ENCODE measurements around the gene FANCI.

The FANCI gene

DNA sequence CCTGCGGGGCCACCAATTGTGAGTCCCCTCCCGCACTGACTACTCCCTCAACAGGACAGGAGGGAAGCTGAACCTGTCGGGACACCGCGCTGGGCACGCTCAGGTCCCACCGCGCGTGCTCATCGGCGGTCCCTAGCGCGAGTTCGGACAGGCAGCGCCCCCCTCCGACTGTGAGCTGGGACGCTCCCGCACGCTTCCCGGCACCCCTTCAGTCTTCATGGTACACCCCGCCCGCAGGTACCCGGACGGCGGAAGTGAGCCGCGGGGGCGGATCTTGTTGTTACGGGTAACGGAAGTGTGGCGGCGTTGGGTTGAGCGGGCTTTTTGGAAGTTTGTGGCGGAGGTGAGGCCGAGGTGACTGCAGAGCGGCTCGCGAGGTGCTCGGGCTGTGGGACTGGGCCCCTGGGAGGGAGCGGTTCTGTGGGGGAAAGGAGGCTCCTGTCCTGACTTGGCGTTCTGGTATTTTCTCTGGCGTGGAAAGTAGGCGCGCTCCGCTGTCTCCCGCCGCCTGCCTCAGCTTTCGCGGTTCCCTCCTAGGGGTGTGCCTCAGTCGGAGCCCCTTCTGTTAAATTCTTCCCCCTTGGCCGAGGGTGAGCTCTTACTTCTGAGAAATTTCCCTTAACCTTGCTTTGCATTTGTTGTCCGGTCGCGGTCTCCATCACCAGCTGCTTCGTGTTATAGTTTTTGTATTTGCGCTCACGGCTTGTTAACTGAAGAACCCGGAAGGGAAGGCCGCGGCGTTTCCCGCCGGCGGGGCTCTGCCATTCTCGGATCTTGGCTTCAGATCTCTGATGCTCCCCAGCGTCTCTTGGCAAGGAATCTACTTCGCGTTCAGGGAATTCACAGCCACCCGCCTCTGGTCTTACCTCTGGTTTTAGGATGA lies at the start of gene FANCI:
Gene FANCI (plus strand): TSS at position 289 of the 883 bp plus-strand sequence. CDS start 3,669 bp downstream, outside the sequence.
- peak; percentile 83 to 90 for DNase-seq

DNA sequence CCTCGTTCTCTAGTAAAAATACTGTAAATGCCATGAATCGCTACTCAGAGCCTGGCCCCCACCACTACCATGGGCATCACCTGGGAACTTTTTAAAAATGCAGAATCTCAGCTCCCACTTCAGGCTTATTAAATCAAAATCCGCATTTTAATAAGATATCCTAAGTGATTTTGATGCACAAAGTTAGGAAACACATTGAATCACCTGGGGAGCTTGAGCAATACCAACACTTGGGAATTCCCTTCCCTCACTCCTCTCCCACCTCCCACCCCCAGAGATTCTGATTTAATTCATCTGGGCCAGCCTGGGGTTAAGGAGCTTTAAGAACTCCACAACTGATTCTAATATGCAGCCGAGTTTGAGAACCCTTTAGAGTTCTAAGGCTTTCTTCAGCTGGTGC lies 49.2 kb upstream of the FANCI start:
- no peak for DNase-seq

GRCh38 chr15:89195836-89196235 lies 47.9 kb upstream of the FANCI start:
- no peak for DNase-seq

- no peak for DNase-seq
Observed at GRCh38 chr15:89196241-89196640, 47.5 kb upstream of the FANCI start.

- no peak for DNase-seq
Observed at GRCh38 chr15:89196994-89197393, 46.8 kb upstream of the FANCI start.

DNA sequence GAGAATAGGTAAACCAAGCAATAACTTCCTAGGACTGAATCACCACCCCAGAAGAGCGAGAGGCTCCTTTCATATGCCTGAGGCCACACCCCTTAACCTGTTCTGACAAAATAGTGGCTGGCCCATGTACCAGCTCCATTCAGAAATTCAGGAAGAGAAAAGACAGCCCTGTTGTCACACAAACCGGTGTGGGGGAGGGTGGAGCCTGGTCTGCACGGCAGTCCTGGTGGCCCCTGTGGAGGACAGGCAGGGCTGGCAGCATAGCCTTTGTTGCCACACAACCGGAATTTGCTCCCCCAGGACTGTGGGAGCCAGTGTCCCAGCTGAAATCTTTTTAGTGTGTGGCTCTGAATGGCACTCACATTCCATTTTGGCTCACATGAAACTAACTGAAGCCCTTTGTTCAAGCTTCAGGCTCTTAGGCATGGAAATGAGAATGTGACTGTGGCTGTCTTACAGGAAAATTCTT lies 46.2 kb upstream of the FANCI start:
- peak; percentile 75 to 95 for DNase-seq

DNA sequence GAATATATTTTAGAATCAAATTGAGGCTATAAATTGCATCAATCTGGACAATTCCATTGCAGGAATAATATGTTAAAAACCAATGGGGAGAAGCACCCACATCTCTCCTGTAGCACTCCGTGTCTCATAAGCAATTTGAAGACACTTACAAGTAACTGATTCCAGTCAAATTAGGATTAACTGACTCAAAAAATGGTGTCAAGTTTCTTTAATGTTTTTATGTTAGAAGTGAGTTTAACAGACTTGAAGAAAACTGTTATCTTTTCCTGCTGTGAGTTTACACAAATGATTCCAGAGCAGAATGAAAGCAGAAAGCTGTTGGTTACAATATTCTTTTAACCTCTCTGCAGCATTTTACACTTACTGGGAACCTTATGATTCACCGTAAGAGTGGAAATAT lies 45.6 kb upstream of the FANCI start:
- DNase-seq: no peak

DNA sequence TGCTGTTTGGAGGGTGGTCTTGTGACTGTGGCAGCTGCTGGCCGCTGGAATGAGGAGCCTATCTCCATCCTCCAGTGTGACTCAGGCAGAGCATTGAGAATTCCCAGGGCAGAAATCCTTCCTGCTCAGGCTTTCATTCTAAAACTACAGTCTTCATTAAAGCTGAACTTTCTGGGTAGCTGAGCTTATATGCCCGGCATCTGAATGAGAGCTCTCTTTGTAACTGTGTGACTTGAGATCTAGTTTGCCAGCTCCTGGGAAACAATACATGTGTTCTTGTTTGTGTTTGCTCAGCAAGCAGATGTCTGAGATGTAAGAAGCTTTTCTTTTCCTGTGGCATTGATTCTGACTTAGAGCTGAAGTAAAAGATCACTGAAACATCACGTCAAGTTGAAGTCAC lies 44.8 kb upstream of the FANCI start:
- peak; percentile 36 to 90 for DNase-seq

- DNase-seq: peak; percentile 24 to 66
Observed at GRCh38 chr15:89199746-89200145, 44.0 kb upstream of the FANCI start.

GRCh38 chr15:89200182-89200581 lies 43.6 kb upstream of the FANCI start:
- no peak for DNase-seq

GRCh38 chr15:89201465-89202005 lies 42.2 kb upstream of the FANCI start:
- DNase-seq: no peak

DNA sequence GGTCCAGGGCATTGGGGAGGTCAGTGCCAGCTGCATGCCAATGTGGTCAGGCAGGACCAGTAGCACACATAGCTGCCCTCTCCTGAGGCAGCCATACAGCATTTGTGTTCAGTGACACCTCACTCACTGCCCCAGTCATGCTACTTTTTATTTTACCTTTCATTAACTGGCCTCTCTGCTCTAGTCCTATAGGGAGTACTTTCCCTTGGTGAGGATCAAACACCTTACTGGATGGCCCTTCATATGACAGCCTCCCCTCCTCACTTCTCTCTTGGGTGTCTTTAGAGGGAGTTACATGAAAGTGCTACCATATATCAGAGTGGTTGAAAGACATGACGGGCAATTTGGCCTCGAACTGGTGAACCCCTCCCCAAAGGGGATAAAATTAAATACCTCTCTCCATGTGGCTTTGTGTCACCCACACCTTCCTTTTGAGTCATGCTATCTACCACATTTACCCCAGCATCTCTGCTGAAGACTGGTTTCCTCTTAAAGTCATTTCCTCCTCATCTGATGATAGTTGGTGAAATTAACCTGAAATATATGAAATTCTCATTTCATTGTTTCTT lies 40.0 kb upstream of the FANCI start:
- DNase-seq: no peak

GRCh38 chr15:89205991-89206585 lies 37.7 kb upstream of the FANCI start:
- no peak for DNase-seq

- peak; percentile 50 to 57 for DNase-seq
Observed at GRCh38 chr15:89206908-89207331, 36.9 kb upstream of the FANCI start.

DNA sequence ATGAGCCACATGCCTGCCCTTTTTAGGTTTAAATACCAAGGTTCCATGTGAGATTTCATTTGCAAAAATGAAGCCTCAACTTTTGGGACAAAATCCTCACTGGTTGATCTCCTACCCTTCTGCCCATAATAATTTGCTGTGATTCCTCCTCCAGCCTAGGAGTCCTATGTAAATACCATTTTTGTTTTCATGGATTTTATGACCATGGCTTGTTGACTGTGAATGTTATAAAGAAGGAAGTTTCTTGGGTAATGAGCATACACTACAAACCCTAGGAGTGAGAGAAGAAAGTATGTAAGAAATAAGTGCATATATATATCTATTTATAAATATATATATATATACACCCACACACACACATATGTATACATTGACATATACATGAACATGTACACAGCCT lies 35.5 kb upstream of the FANCI start:
- no peak for DNase-seq

DNA sequence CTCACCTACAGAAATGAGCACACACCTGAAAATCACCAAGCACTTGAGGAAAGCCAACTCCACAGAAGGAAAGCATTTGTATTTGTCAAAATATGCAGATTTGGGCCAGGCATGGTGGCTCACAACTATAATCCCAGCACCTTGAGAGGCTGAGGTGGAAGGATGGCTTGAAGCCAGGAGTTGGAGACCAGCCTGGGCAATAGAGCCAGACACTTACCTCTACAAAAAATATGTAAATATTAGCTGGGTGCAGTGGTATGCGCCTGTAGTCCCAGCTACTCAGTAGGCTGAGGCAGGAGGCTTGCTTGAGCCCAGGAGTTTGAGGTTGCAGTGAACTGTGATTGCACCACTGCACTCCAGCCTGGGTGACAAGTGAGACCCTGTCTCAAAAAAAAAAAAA lies 34.7 kb upstream of the FANCI start:
- DNase-seq: no peak

GRCh38 chr15:89211678-89212170 lies 32.1 kb upstream of the FANCI start:
- no peak for DNase-seq

DNA sequence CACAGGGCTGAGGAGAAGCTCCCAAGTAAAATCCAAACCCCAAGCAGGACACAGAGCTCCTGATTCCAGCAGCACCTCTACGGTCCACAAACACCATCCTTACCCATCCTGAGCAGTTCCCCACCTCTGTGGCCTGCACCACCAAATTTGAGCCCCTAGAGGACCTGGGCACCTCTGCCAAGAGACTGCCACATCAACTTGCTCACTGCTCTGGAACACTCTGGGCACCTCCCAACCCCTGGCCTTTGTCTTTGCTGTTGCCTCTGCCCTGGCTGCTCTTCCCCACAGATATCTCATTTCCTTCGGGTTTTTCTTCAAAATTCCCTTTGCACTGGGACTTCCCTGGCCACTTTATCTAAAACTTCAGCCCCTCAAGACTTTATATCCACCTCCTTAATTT lies 28.2 kb upstream of the FANCI start:
- no peak for DNase-seq

- DNase-seq: no peak
Observed at GRCh38 chr15:89217031-89217430, 26.7 kb upstream of the FANCI start.

- no peak for DNase-seq
Observed at GRCh38 chr15:89217686-89218376, 25.9 kb upstream of the FANCI start.

GRCh38 chr15:89218531-89218930 lies 25.2 kb upstream of the FANCI start:
- DNase-seq: no peak

DNA sequence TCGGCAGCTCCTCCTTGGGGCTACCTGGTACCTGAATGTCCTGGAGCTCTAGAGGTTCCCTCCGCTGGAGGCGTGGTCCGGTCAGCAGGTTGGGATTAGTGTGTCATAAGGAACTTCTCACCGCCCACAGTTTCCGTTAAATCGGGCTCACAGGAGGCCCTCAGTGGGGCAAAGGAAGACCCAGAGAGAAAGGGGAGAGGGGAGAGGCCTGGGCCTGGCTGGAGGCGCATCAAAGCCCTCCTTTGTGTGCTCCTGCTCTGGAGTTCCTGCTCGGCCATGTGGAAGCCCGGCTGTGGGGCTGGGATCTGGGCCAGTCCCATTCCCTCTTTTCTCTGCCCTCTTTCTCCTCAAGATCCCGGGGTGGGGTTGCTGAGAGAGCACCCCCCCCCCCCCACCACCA lies 22.2 kb upstream of the FANCI start, which contains the start of gene RLBP1:
Gene RLBP1 (minus strand): TSS at position 37 of the 400 bp plus-strand sequence. CDS start 2,604 bp downstream, outside the sequence.
- DNase-seq: peak in 1 of 2 donors; percentile 38

GRCh38 chr15:89225588-89225987 lies 18.2 kb upstream of the FANCI start:
- no peak for DNase-seq
